ENCODE data around the gene NBAS. TPM values are rescaled to one million over a fixed set of nuclear protein-coding genes. Genes with fewer than 3 reads are reported as not detected.

The NBAS gene
- total and polyA plus RNA-seq, 9 of the 15 experiments (the other 6 are each of a cell fraction or from before 2014, with no cell fraction given) = 15.3 to 94.4 (median 69.9) TPM

GRCh38 chr2:15480552-15480951 is 80.6 kb downstream of the NBAS start:
- Histone ChIP-seq H3K9me1 (ENCODE audit: control insufficient read depth, insufficient read depth, low read length) (no peaks in the 10 kb centered on the region), H2AFZ (ENCODE audit: low read depth, low read length) (no peak overlapping the region), H3K79me2 (ENCODE audit: control insufficient read depth, insufficient read depth, low read length) (no peaks in the 10 kb centered on the region), H3K4me3 (no peak overlapping the region), H3K27ac (ENCODE audit: extremely low read depth, low read depth, low read length) (no peak overlapping the region), H3K9ac (ENCODE audit: insufficient read depth in 1 of 2, low read depth in 2 of 2, low read length in 2 of 2) (no peak overlapping the region), H3K27me3 (ENCODE audit: control insufficient read depth in 2 of 2, insufficient read depth in 2 of 2, low read length in 2 of 2) (no peaks in the 10 kb centered on the region), H4K20me1 (replicated peaks; ENCODE audit: control insufficient read depth, insufficient read depth, low read length) (no peaks in the 10 kb centered on the region), H3K4me2 (ENCODE audit: insufficient read depth, low read length) (no peak overlapping the region), H3K4me1 (replicated peaks in 1 of 2; ENCODE audit: control insufficient read depth in 2 of 2, insufficient read depth in 2 of 2, low read length in 2 of 2) (no peaks in the 10 kb centered on the region), H3K36me3 (ENCODE audit: control insufficient read depth, insufficient read depth, low read length) (peaks cover 88% of the 10 kb centered on the region), H3K9me3 (replicated peaks; ENCODE audit: control insufficient read depth, insufficient read depth, low read depth, low read length) (no peaks in the 10 kb centered on the region)
- no peak for ATAC-seq
- no TSS peak for BruUV-seq (replicated peaks)
- no peak for DNase-seq (ENCODE audit: extremely low read depth in 1 of 4, low spot score in 3 of 4)
- in situ Hi-C loops (cut with MboI) (no loop called here), intact Hi-C loops (cut with micrococcal nuclease) (no loop called here)
- POLR2A ChIA-PET = interaction anchor here (1.0 to 1.4 kb wide), 2 partner anchors 9 to 16 kb away, joined by 4 to 7 read pairs; no protein-coding TSS in a partner anchor
- CTCF ChIA-PET (ENCODE audit: low intra/inter-chr PET ratio) = no interaction called here
- FAIRE-seq = no peak
- TF ChIP-seq NFE2 (IDR thresholded peaks at IDR 0.05; ENCODE audit: low read depth) = no peak
- TF ChIP-seq ZNF586 (CRISPR knock-in tag; conservative IDR thresholded peaks at IDR 0.05) = no peak
- TF ChIP-seq C11orf30 (IDR thresholded peaks at IDR 0.05; ENCODE audit: low read depth) = peak; percentile 37; the same call in 1 of the 2 replicates
- TF ChIP-seq ZNF316 (IDR thresholded peaks at IDR 0.05) = peak; percentile 57

- H3K4me2 ChIP-seq (ENCODE audit: insufficient read depth, low read length) = no peak overlapping the region
- no peaks in the 10 kb centered on the region for H4K20me1 ChIP-seq (replicated peaks; ENCODE audit: control insufficient read depth, insufficient read depth, low read length)
- H3K27me3 ChIP-seq (ENCODE audit: control insufficient read depth in 2 of 2, insufficient read depth in 2 of 2, low read length in 2 of 2) = no peaks in the 10 kb centered on the region
- DNase-seq (ENCODE audit: extremely low read depth in 1 of 4, low spot score in 3 of 4) = no peak
- 92% methylated on average over 4 of the region's 4 CpGs for WGBS (ENCODE audit: insufficient coverage, low coverage, missing lambda C conversion rate)
- no peaks in the 10 kb centered on the region for H3K9me1 ChIP-seq (ENCODE audit: control insufficient read depth, insufficient read depth, low read length)
- ATAC-seq = no peak
- H2AFZ ChIP-seq (ENCODE audit: low read depth, low read length) = no peak overlapping the region
- no peak for FAIRE-seq
- intact Hi-C loops (cut with micrococcal nuclease) = no loop called here
- ChIA-PET POLR2A (interaction anchor here (1.2 kb wide), 1 partner anchor 9 kb away, joined by 5 read pairs; no protein-coding TSS in a partner anchor), CTCF (ENCODE audit: low intra/inter-chr PET ratio) (no interaction called here)
- H3K36me3 ChIP-seq (ENCODE audit: control insufficient read depth, insufficient read depth, low read length) = peaks cover 84% of the 10 kb centered on the region
- H3K9ac ChIP-seq (ENCODE audit: insufficient read depth in 1 of 2, low read depth in 2 of 2, low read length in 2 of 2) = no peak overlapping the region
- H3K79me2 ChIP-seq (ENCODE audit: control insufficient read depth, insufficient read depth, low read length) = no peaks in the 10 kb centered on the region
- no peaks in the 10 kb centered on the region for H3K9me3 ChIP-seq (replicated peaks; ENCODE audit: control insufficient read depth, insufficient read depth, low read depth, low read length)
- in situ Hi-C loops (cut with MboI) = no loop called here
- no TSS peak for BruUV-seq (replicated peaks)
- H3K4me3 ChIP-seq = no peak overlapping the region
- H3K4me1 ChIP-seq (replicated peaks in 1 of 2; ENCODE audit: control insufficient read depth in 2 of 2, insufficient read depth in 2 of 2, low read length in 2 of 2) = no peaks in the 10 kb centered on the region
- no peak overlapping the region for H3K27ac ChIP-seq (ENCODE audit: extremely low read depth, low read depth, low read length)
- no peak for TF ChIP-seq ZBTB33 (CRISPR knock-in tag; IDR thresholded peaks at IDR 0.05)
- no peak for TF ChIP-seq TAF1 (IDR thresholded peaks at IDR 0.05; ENCODE audit: control insufficient read depth, extremely low read depth, insufficient read depth, low read length, severe bottlenecking)
- TF ChIP-seq SMARCA5 (IDR thresholded peaks at IDR 0.05) = no peak
- no peak for TF ChIP-seq ZNF696 (CRISPR knock-in tag; conservative IDR thresholded peaks at IDR 0.05)
- TF ChIP-seq NRF1 (conservative IDR thresholded peaks at IDR 0.05 in 1 of 2, IDR thresholded peaks at IDR 0.05 in 1 of 2) = no peak
- no peak for TF ChIP-seq ETV6 (IDR thresholded peaks at IDR 0.05; ENCODE audit: borderline replicate concordance in 1 of 2, low read depth in 2 of 2, low read length in 1 of 2)
- TF ChIP-seq ETV6 (CRISPR knock-in tag; IDR thresholded peaks at IDR 0.05; ENCODE audit: borderline replicate concordance) = no peak
- no peak for TF ChIP-seq MXI1 (IDR thresholded peaks at IDR 0.05; ENCODE audit: low read depth, low read length)
- no peak for TF ChIP-seq DIDO1 (tag; IDR thresholded peaks at IDR 0.05; ENCODE audit: low read depth)
- TF ChIP-seq PHF8 (IDR thresholded peaks at IDR 0.05; ENCODE audit: borderline replicate concordance, low read length) = no peak
- TF ChIP-seq ZC3H8 (IDR thresholded peaks at IDR 0.05) = no peak
- no peak for TF ChIP-seq ZNF408 (CRISPR knock-in tag; IDR thresholded peaks at IDR 0.05; ENCODE audit: low read depth)
- no peak for TF ChIP-seq MCM3 (IDR thresholded peaks at IDR 0.05)
Observed at GRCh38 chr2:15472876-15473275, 88.3 kb downstream of the NBAS start.

All from K562 (cell line).